DND-41 (cell line): Measurements from ENCODE around the gene IFNB1.

ENCODE experiments used
- ATAC-seq: fragments of 200-7000 bp; cut with Tn5 transposase; 3 replicates; pipeline ENCODE4 v1.9.1; 2021; ENCODE audit warnings: low read depth; ENCODE audit not compliant: insufficient read depth
- DNase-seq: peaks from one replicate; pipeline ENCODE4 v3.0.0-alpha.2; 2020
- H2AFZ ChIP-seq: 2 replicates; pipeline ENCODE4 v1.6.0; 2012; ENCODE audit warnings: low read depth, low read length
- H3K27ac ChIP-seq: 2 replicates; pipeline ENCODE4 v1.5.1; 2012; ENCODE audit warnings: low read length, inconsistent platforms
- H3K27me3 ChIP-seq: fragments of 200-600 bp; sonication (generic); 2 replicates; pipeline ENCODE4 v1.6.0; 2012; ENCODE audit warnings: low read length, mild to moderate bottlenecking, inconsistent platforms; ENCODE audit not compliant: insufficient read depth, poor library complexity
- H3K36me3 ChIP-seq: 2 replicates; pipeline ENCODE4 v1.5.1; 2012; ENCODE audit warnings: low read length, inconsistent platforms; ENCODE audit not compliant: insufficient read depth
- H3K4me1 ChIP-seq: 2 replicates; pipeline ENCODE4 v1.5.1; 2012; ENCODE audit warnings: mild to moderate bottlenecking, low read length; ENCODE audit not compliant: insufficient read depth
- H3K4me2 ChIP-seq: 2 replicates; pipeline ENCODE4 v1.6.0; 2012; ENCODE audit warnings: mild to moderate bottlenecking, moderate library complexity, low read length, inconsistent platforms; ENCODE audit not compliant: insufficient read depth
- H3K4me3 ChIP-seq, 2 experiments: fragments of 200-600 bp in 1 of 2; shearing (Covaris generic) in 1 of 2; 2 replicates each; pipeline ENCODE4 v1.5.1; 2012 to 2016; ENCODE audit warnings: inconsistent platforms in 2 of 2, low read length in 2 of 2, mild to moderate bottlenecking in 2 of 2, low read depth in 1 of 2, moderate library complexity in 1 of 2
- H3K79me2 ChIP-seq: 2 replicates; pipeline ENCODE4 v1.6.0; 2012; ENCODE audit warnings: low read length, inconsistent platforms; ENCODE audit not compliant: insufficient read depth
- H3K9ac ChIP-seq: 2 replicates; pipeline ENCODE4 v1.6.0; 2012; ENCODE audit warnings: low read depth, mild to moderate bottlenecking, inconsistent platforms, low read length, moderate library complexity
- H3K9me3 ChIP-seq: 2 replicates; pipeline ENCODE4 v1.5.1; 2012; ENCODE audit warnings: low read length, moderate library complexity, mild to moderate bottlenecking, inconsistent platforms; ENCODE audit not compliant: insufficient read depth, severe bottlenecking
- H4K20me1 ChIP-seq: 2 replicates; pipeline ENCODE4 v1.6.0; 2012; ENCODE audit warnings: low read length; ENCODE audit not compliant: insufficient read depth
- CTCF ChIP-seq: IDR thresholded peaks from 2 replicates; pipeline ENCODE4 v1.5.1; 2012; ENCODE audit warnings: borderline replicate concordance, low read length, moderate library complexity, mild to moderate bottlenecking; ENCODE audit not compliant: poor library complexity, severe bottlenecking; ENCODE audit errors: extremely low read depth
- EZH2 ChIP-seq: IDR thresholded peaks from 3 replicates; pipeline ENCODE4 v1.6.1; 2012; ENCODE audit warnings: borderline replicate concordance, low read depth, mild to moderate bottlenecking, moderate library complexity, low read length, inconsistent platforms; ENCODE audit not compliant: severe bottlenecking

IFNB1 gene

GRCh38 chr9:21030389-21031035 is 47.2 kb downstream of the IFNB1 start:
- no peak for ATAC-seq
- TF ChIP-seq EZH2 (no peak), CTCF (no peak)
- Histone ChIP-seq H3K4me1 (no peaks in the 10 kb centered on the region), H3K36me3 (no peaks in the 10 kb centered on the region), H3K79me2 (no peaks in the 10 kb centered on the region), H3K4me2 (no peak overlapping the region), H3K9me3 (no peaks in the 10 kb centered on the region), H2AFZ (no peak overlapping the region), H3K27ac (no peak overlapping the region), H3K9ac (no peak overlapping the region), H4K20me1 (no peaks in the 10 kb centered on the region), H3K4me3 (no peak overlapping the region), H3K27me3 (no peaks in the 10 kb centered on the region)
- no peak for DNase-seq

GRCh38 chr9:21029661-21030060 is 48.1 kb downstream of the IFNB1 start:
- H3K4me2 ChIP-seq: no peak overlapping the region
- H3K9ac ChIP-seq: no peak overlapping the region

GRCh38 chr9:21028466-21028865 is 49.3 kb downstream of the IFNB1 start:
- Histone ChIP-seq H2AFZ (no peak overlapping the region), H3K9me3 (no peaks in the 10 kb centered on the region), H3K4me2 (no peak overlapping the region), H3K4me1 (no peaks in the 10 kb centered on the region), H3K27me3 (no peaks in the 10 kb centered on the region), H3K9ac (no peak overlapping the region), H3K36me3 (no peaks in the 10 kb centered on the region), H4K20me1 (no peaks in the 10 kb centered on the region), H3K79me2 (no peaks in the 10 kb centered on the region), H3K27ac (no peak overlapping the region), H3K4me3 (no peak overlapping the region)
- DNase-seq: no peak
- TF ChIP-seq EZH2 (no peak), CTCF (no peak)
- no peak for ATAC-seq

More at GRCh38 chr9:21029661-21030060, 48.1 kb downstream of the IFNB1 start:
- no peaks in the 10 kb centered on the region for H3K9me3 ChIP-seq
- no peaks in the 10 kb centered on the region for H4K20me1 ChIP-seq
- no peak overlapping the region for H2AFZ ChIP-seq
- ATAC-seq (no peak), DNase-seq (no peak)
- no peaks in the 10 kb centered on the region for H3K4me1 ChIP-seq
- H3K27me3 ChIP-seq: no peaks in the 10 kb centered on the region
- H3K27ac ChIP-seq: no peak overlapping the region
- H3K36me3 ChIP-seq: no peaks in the 10 kb centered on the region
- no peaks in the 10 kb centered on the region for H3K79me2 ChIP-seq
- H3K4me3 ChIP-seq: no peak overlapping the region
- TF ChIP-seq CTCF: no peak
- TF ChIP-seq EZH2: no peak
